Measurements from ENCODE around the gene MYRIP. TPM values are rescaled to one million over a fixed set of nuclear protein-coding genes. Genes with fewer than 3 reads are reported as not detected.

MYRIP gene
- total RNA-seq, 1 experiment from 2014 or later = not detected

- H3K9ac ChIP-seq (ENCODE audit: low read length) = no peak overlapping the region
- TF ChIP-seq EZH2phosphoT487 (IDR thresholded peaks at IDR 0.05; ENCODE audit: borderline replicate concordance, low read length) (no peak), CTCF (conservative IDR thresholded peaks at IDR 0.05; ENCODE audit: low read depth, low read length) (no peak), EZH2 (IDR thresholded peaks at IDR 0.05; ENCODE audit: low read length, unreplicated experiment) (no peak)
- H3K9me2 ChIP-seq (replicated peaks; ENCODE audit: low read length) = no peaks in the 10 kb centered on the region
- no peaks in the 10 kb centered on the region for H3K79me2 ChIP-seq (ENCODE audit: low read length)
- no peaks in the 10 kb centered on the region for H3K36me3 ChIP-seq (ENCODE audit: low read depth, low read length)
- DNase-seq = no peak
- H3K4me1 ChIP-seq (ENCODE audit: insufficient read depth, low read length) = no peaks in the 10 kb centered on the region
- H3K9me3 ChIP-seq (ENCODE audit: low read length) = no peaks in the 10 kb centered on the region
- H3K27me3 ChIP-seq (ENCODE audit: low read length) = no peaks in the 10 kb centered on the region
- no peaks in the 10 kb centered on the region for H3F3A ChIP-seq (ENCODE audit: low read length, unreplicated experiment)
- no peak overlapping the region for H3K4me3 ChIP-seq (ENCODE audit: low read length)
- intact Hi-C loops (cut with micrococcal nuclease) = no loop called here
- H4K20me1 ChIP-seq (ENCODE audit: low read length) = no peaks in the 10 kb centered on the region
- no peak overlapping the region for H3K4me2 ChIP-seq (ENCODE audit: low read length)
- no peak for ATAC-seq
- BruUV-seq (replicated peaks) = no TSS peak
- POLR2A ChIA-PET (ENCODE audit: unreplicated experiment) = no interaction called here
- H3K27ac ChIP-seq (ENCODE audit: low read length) = no peak overlapping the region
- H2AFZ ChIP-seq (ENCODE audit: low read length) = no peak overlapping the region
- CTCF ChIA-PET = no interaction called here
Measured at GRCh38 chr3:39980781-39981180, 171.4 kb downstream of the MYRIP start.

- Histone ChIP-seq H3K27ac (ENCODE audit: low read length) (no peak overlapping the region), H3K9me3 (ENCODE audit: low read length) (no peaks in the 10 kb centered on the region), H3K27me3 (ENCODE audit: low read length) (no peaks in the 10 kb centered on the region), H3K9ac (ENCODE audit: low read length) (no peak overlapping the region), H3F3A (ENCODE audit: low read length, unreplicated experiment) (no peaks in the 10 kb centered on the region), H2AFZ (ENCODE audit: low read length) (no peak overlapping the region), H3K79me2 (ENCODE audit: low read length) (no peaks in the 10 kb centered on the region), H3K9me2 (replicated peaks; ENCODE audit: low read length) (no peaks in the 10 kb centered on the region), H3K4me2 (ENCODE audit: low read length) (no peak overlapping the region), H3K36me3 (ENCODE audit: low read depth, low read length) (no peaks in the 10 kb centered on the region), H3K4me1 (ENCODE audit: insufficient read depth, low read length) (no peaks in the 10 kb centered on the region), H4K20me1 (ENCODE audit: low read length) (no peaks in the 10 kb centered on the region), H3K4me3 (ENCODE audit: low read length) (no peak overlapping the region)
- ChIA-PET CTCF (no interaction called here), POLR2A (ENCODE audit: unreplicated experiment) (no interaction called here)
- intact Hi-C loops (cut with micrococcal nuclease) = no loop called here
- BruUV-seq (replicated peaks) = no TSS peak
- no peak for TF ChIP-seq EZH2phosphoT487 (IDR thresholded peaks at IDR 0.05; ENCODE audit: borderline replicate concordance, low read length)
- TF ChIP-seq EZH2 (IDR thresholded peaks at IDR 0.05; ENCODE audit: low read length, unreplicated experiment) = no peak
- no peak for TF ChIP-seq CTCF (conservative IDR thresholded peaks at IDR 0.05; ENCODE audit: low read depth, low read length)
- DNase-seq = no peak
- no peak for ATAC-seq
Measured at GRCh38 chr3:39981547-39982184, 172.3 kb downstream of the MYRIP start.

- Histone ChIP-seq H2AFZ (ENCODE audit: low read length) (no peak overlapping the region), H3K9me3 (ENCODE audit: low read length) (no peaks in the 10 kb centered on the region), H3K4me2 (ENCODE audit: low read length) (no peak overlapping the region), H3K36me3 (ENCODE audit: low read depth, low read length) (no peaks in the 10 kb centered on the region), H3K4me1 (ENCODE audit: insufficient read depth, low read length) (no peaks in the 10 kb centered on the region), H3F3A (ENCODE audit: low read length, unreplicated experiment) (no peaks in the 10 kb centered on the region), H4K20me1 (ENCODE audit: low read length) (no peaks in the 10 kb centered on the region), H3K9me2 (replicated peaks; ENCODE audit: low read length) (no peaks in the 10 kb centered on the region), H3K4me3 (ENCODE audit: low read length) (no peak overlapping the region), H3K79me2 (ENCODE audit: low read length) (no peaks in the 10 kb centered on the region), H3K27ac (ENCODE audit: low read length) (no peak overlapping the region), H3K27me3 (ENCODE audit: low read length) (no peaks in the 10 kb centered on the region), H3K9ac (ENCODE audit: low read length) (no peak overlapping the region)
- intact Hi-C loops (cut with micrococcal nuclease) = no loop called here
- no TSS peak for BruUV-seq (replicated peaks)
- POLR2A ChIA-PET (ENCODE audit: unreplicated experiment) = interaction anchor here (0.7 kb wide), 1 partner anchor 66 kb away, joined by 5 read pairs; no protein-coding TSS in a partner anchor
- ATAC-seq = no peak
- DNase-seq = peak; percentile 6
- no peak for TF ChIP-seq EZH2phosphoT487 (IDR thresholded peaks at IDR 0.05; ENCODE audit: borderline replicate concordance, low read length)
- no peak for TF ChIP-seq CTCF (conservative IDR thresholded peaks at IDR 0.05; ENCODE audit: low read depth, low read length)
- no peak for TF ChIP-seq EZH2 (IDR thresholded peaks at IDR 0.05; ENCODE audit: low read length, unreplicated experiment)
- CTCF ChIA-PET = no interaction called here
Measured at GRCh38 chr3:39982665-39983357, 173.4 kb downstream of the MYRIP start.
